Lung (tissue), 12 donors: ENCODE measurements around the gene OR10H2. TPM values are rescaled to one million over a fixed set of nuclear protein-coding genes. Genes with fewer than 3 reads are reported as not detected.
"Not testable (repeated sequence)": the region's sequence is repeated elsewhere in the genome, so short reads cannot be mapped to it uniquely, and the experiment has no call there.

ENCODE experiments used
- ATAC-seq: fragments of 200-7000 bp; cut with Tn5 transposase; one replicate; pipeline ENCODE4 v1.9.1; 2020; ENCODE audit warnings: moderate number of reproducible peaks; ENCODE audit not compliant: insufficient read depth, low FRiP score
- DNase-seq, 3 donors: peaks; one replicate each; pipeline ENCODE4 v3.0.0-alpha.2; 2013 to 2017
- H3K27ac ChIP-seq, 2 donors: one replicate each; pipeline ENCODE4 v1.5.1; 2013; ENCODE audit warnings: mild to moderate bottlenecking in 2 of 2, moderate library complexity in 2 of 2, control low read depth in 1 of 2, inconsistent platforms in 1 of 2, low read depth in 1 of 2, low read length in 1 of 2
- H3K27me3 ChIP-seq, 3 donors: one replicate each; pipeline ENCODE4 v1.5.1; 2013; ENCODE audit warnings: low read length in 2 of 3; ENCODE audit not compliant: control insufficient read depth in 3 of 3, insufficient read depth in 3 of 3
- H3K36me3 ChIP-seq, 4 donors: one replicate each; pipeline ENCODE4 v1.5.1; 2013; ENCODE audit warnings: low read length in 4 of 4, mild to moderate bottlenecking in 1 of 4, moderate library complexity in 1 of 4; ENCODE audit not compliant: control insufficient read depth in 4 of 4, insufficient read depth in 4 of 4
- H3K4me1 ChIP-seq, 5 donors: one replicate each; pipeline ENCODE4 v1.5.1; 2013; ENCODE audit warnings: low read length in 5 of 5, mild to moderate bottlenecking in 2 of 5, moderate library complexity in 1 of 5; ENCODE audit not compliant: control insufficient read depth in 5 of 5, insufficient read depth in 5 of 5
- H3K4me3 ChIP-seq: one replicate; pipeline ENCODE4 v1.5.1; 2013; ENCODE audit warnings: mild to moderate bottlenecking, control low read depth, moderate library complexity
- H3K9ac ChIP-seq, 2 donors: one replicate each; pipeline ENCODE4 v1.5.1; 2013; ENCODE audit warnings: low read length in 2 of 2, control low read depth in 1 of 2; ENCODE audit not compliant: insufficient read depth in 1 of 2
- H3K9me3 ChIP-seq, 4 donors: one replicate each; pipeline ENCODE4 v1.5.1; 2013; ENCODE audit warnings: low read length in 3 of 4, mild to moderate bottlenecking in 1 of 4, moderate library complexity in 1 of 4; ENCODE audit not compliant: control insufficient read depth in 4 of 4, insufficient read depth in 3 of 4
- WGBS, 2 donors: extraction: QIAGEN DNeasy Blood & Tissue Kit; methylation state at CpG; one replicate each; pipeline ENCODE4 v1.1.7; 2013; 5-methylcytosine and 5-hydroxymethylcytosine counted together
- polyA plus RNA-seq, 2 donors: library from polyadenylated mRNA; stranded (reverse); fragments of 200-250 nt; gene quantifications; one replicate each; pipeline ENCODE4 v1.2.1, GENCODE V29; 2013
- total RNA-seq, 2 donors: library from RNA; depleted of rRNA in 1 of 2; stranded (reverse); fragments of >200 nt in 1 of 2; gene quantifications; one replicate each; pipeline ENCODE4 v1.2.1, GENCODE V29; 2014 to 2021
- TF ChIP-seq, protein P1 (sequence below): IDR thresholded peaks from 2 replicates; pipeline ENCODE4 v1.5.1; 2012; ENCODE audit warnings: mild to moderate bottlenecking; ENCODE audit errors: control extremely low read depth, extremely low read depth
- donor health status: control.
- donor health status: control.
- donor health status: Bipolar disorder and iron deficiency.
- donor health status: healthy.
- donor health status: DM: yes; HTN: yes; CAD: no.

OR10H2 gene
- total and polyA plus RNA-seq, 4 donors: not detected

DNA sequence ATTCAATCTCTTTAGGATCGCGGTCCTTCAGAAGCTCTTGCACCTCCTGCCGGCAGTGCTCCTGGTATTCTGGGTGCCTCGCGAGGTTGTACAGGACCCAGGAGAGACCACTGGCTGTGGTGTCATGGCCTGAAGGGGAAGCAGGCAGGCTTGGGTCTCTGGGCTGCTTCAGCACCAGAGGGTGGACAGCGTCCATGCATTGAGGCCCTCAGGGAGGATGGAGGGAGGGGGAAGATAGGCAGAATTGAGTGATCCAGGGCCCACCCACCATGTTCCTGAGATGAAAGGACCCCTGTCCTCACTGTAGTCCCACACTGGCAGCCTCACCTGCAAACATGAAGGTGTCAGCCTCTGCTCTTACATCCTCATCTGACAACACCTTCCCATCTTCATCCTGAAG is 41.8 kb downstream of the OR10H2 start:
- H3K9me3 ChIP-seq: peaks cover 0 to 11% (median 2%) of the 10 kb centered on the region in 4 donors
- DNase-seq (peak in 2 of 3 donors; percentile 7 to 23), ATAC-seq (no peak)
- H3K4me1 ChIP-seq: no peaks in the 10 kb centered on the region
- WGBS, 2 donors: 28 to 40% methylated on average over 6 of the region's 6 CpGs
- TF ChIP-seq, protein P1, sequence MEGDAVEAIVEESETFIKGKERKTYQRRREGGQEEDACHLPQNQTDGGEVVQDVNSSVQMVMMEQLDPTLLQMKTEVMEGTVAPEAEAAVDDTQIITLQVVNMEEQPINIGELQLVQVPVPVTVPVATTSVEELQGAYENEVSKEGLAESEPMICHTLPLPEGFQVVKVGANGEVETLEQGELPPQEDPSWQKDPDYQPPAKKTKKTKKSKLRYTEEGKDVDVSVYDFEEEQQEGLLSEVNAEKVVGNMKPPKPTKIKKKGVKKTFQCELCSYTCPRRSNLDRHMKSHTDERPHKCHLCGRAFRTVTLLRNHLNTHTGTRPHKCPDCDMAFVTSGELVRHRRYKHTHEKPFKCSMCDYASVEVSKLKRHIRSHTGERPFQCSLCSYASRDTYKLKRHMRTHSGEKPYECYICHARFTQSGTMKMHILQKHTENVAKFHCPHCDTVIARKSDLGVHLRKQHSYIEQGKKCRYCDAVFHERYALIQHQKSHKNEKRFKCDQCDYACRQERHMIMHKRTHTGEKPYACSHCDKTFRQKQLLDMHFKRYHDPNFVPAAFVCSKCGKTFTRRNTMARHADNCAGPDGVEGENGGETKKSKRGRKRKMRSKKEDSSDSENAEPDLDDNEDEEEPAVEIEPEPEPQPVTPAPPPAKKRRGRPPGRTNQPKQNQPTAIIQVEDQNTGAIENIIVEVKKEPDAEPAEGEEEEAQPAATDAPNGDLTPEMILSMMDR: no peak
- no peaks in the 10 kb centered on the region for H3K27me3 ChIP-seq
- no peak overlapping the region for H3K4me3 ChIP-seq
- no peaks in the 10 kb centered on the region for H3K36me3 ChIP-seq
- H3K9ac ChIP-seq: no peak overlapping the region
- no peak overlapping the region for H3K27ac ChIP-seq

DNA sequence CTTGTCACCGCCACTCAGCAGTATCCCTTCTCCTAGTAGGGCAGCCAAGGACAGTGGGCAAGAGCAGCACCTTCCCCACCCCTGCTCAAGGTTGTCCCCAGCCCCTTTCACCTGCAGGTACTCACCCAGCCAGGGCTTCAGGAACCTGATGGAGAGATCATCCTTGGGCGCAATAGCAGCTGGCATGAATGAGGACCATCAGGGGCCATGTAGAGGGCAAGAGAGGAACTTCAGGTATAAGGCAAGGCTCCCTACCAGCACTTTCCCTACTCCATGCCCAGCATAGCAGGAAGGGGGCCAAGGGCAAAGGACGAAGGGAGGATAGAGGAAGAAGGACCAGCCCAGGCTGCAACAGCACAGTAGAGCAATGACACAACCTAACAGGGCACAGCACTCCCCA is 46.3 kb downstream of the OR10H2 start:
- 71 to 87% methylated on average over 3 of the region's 3 CpGs for WGBS, 2 donors
- H3K27ac ChIP-seq, ATAC-seq, H3K36me3 ChIP-seq, H3K9ac ChIP-seq, H3K4me1 ChIP-seq, H3K4me3 ChIP-seq, H3K27me3 ChIP-seq, DNase-seq, H3K9me3 ChIP-seq: not testable (repeated sequence)

DNA sequence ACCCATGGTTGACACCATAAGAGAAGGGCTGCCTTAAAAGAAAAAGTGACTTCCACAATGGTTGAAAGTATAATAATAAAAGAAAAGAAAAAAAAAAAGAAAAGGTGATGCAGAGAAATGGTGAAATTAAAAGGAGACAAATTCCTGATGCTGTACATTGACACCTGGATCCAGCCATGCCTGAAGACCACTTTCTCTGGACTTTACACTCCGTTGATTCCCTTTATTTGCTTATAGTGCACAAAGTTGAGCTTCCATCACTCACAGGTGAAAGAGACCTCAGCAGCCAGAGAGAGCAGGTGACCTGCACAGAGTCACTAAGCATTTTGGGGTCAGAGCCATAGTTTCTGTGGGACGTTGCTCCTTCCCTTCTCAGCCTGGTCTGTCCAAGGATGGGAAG is 47.4 kb downstream of the OR10H2 start:
- Histone ChIP-seq H3K9me3 (peaks cover 0 to 2% (median 0%) of the 10 kb centered on the region in 4 donors), H3K27ac (no peak overlapping the region), H3K36me3 (no peaks in the 10 kb centered on the region), H3K27me3 (no peaks in the 10 kb centered on the region), H3K4me1 (peaks cover 0 to 9% (median 8%) of the 10 kb centered on the region in 5 donors), H3K9ac (no peak overlapping the region), H3K4me3 (no peak overlapping the region)
- ATAC-seq (no peak), DNase-seq (no peak)
- WGBS, 2 donors: 58% methylated on average over 2 of the region's 2 CpGs
- TF ChIP-seq, protein P1: no peak

DNA sequence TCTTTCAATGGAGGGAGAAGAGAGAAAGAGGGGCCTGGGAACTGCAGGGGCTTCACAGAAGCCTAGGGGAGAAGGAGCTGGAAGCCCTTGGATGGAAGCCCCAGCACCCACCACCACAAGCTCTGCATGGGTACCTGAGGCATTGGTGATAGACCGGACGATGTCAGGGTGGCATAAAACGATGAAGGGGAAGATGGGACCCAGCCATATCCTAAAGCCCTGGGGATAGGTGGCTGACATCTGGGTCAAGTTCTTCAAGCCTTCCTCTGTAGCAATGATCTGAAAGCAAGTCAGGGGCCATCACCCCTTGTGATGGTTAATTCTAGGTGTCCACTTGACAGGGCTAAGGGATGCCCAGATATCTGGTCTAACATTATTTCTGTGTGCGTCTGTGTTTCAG is 48.4 kb downstream of the OR10H2 start:
- H3K4me1 ChIP-seq: peaks cover 0 to 12% (median 9%) of the 10 kb centered on the region in 5 donors
- H3K9me3 ChIP-seq: peaks cover 0 to 2% (median 0%) of the 10 kb centered on the region in 4 donors
- no peak overlapping the region for H3K27ac ChIP-seq
- H3K36me3 ChIP-seq: no peaks in the 10 kb centered on the region
- TF ChIP-seq, protein P1: no peak
- H3K4me3 ChIP-seq: no peak overlapping the region
- no peak for ATAC-seq
- H3K9ac ChIP-seq: no peak overlapping the region
- 85 to 90% methylated on average over 4 of the region's 4 CpGs for whole genome bisulfite sequencing, 2 donors
- H3K27me3 ChIP-seq: no peaks in the 10 kb centered on the region
- no peak for DNase-seq
